GM19395 (cell line): ENCODE results near the gene IMPDH2.

Source experiments
- ATAC-seq: cut with Tn5 transposase; IDR thresholded peaks from one replicate; pipeline ENCODE4 v1.9.1; 2021; ENCODE audit warnings: mild to moderate bottlenecking, moderate library complexity; ENCODE audit not compliant: unreplicated experiment

Gene IMPDH2

GRCh38 chr3:48984663-48985062, 44.5 kb downstream of the IMPDH2 start:
- no peak for ATAC-seq

GRCh38 chr3:48983096-48983495, 46.1 kb downstream of the IMPDH2 start:
- no peak for ATAC-seq

GRCh38 chr3:48982686-48983085, 46.5 kb downstream of the IMPDH2 start:
- ATAC-seq: no peak

GRCh38 chr3:48982016-48982415, 47.2 kb downstream of the IMPDH2 start:
- ATAC-seq: no peak

GRCh38 chr3:48980295-48980694, 48.9 kb downstream of the IMPDH2 start:
- no peak for ATAC-seq

GRCh38 chr3:48979451-48979850, 49.7 kb downstream of the IMPDH2 start:
- no peak for ATAC-seq
